VCaP (cell line): ENCODE measurements around the gene TXNRD2.

Experiments used
- H3K27ac ChIP-seq: fragments of 450-650 bp; 2 replicates; pipeline ENCODE4 v1.5.1; 2017
- TF ChIP-seq, protein P1 (sequence below): fragments of 450-650 bp; conservative IDR thresholded peaks from 2 replicates; pipeline ENCODE4 v1.5.1; 2017; ENCODE audit warnings: mild to moderate bottlenecking, moderate library complexity

Gene TXNRD2

GRCh38 chr22:19892257-19892879 lies 49.2 kb downstream of the TXNRD2 start:
- peak overlapping the region; percentile 42 for H3K27ac ChIP-seq
- TF ChIP-seq, protein P1, sequence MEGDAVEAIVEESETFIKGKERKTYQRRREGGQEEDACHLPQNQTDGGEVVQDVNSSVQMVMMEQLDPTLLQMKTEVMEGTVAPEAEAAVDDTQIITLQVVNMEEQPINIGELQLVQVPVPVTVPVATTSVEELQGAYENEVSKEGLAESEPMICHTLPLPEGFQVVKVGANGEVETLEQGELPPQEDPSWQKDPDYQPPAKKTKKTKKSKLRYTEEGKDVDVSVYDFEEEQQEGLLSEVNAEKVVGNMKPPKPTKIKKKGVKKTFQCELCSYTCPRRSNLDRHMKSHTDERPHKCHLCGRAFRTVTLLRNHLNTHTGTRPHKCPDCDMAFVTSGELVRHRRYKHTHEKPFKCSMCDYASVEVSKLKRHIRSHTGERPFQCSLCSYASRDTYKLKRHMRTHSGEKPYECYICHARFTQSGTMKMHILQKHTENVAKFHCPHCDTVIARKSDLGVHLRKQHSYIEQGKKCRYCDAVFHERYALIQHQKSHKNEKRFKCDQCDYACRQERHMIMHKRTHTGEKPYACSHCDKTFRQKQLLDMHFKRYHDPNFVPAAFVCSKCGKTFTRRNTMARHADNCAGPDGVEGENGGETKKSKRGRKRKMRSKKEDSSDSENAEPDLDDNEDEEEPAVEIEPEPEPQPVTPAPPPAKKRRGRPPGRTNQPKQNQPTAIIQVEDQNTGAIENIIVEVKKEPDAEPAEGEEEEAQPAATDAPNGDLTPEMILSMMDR, result no peak

DNA sequence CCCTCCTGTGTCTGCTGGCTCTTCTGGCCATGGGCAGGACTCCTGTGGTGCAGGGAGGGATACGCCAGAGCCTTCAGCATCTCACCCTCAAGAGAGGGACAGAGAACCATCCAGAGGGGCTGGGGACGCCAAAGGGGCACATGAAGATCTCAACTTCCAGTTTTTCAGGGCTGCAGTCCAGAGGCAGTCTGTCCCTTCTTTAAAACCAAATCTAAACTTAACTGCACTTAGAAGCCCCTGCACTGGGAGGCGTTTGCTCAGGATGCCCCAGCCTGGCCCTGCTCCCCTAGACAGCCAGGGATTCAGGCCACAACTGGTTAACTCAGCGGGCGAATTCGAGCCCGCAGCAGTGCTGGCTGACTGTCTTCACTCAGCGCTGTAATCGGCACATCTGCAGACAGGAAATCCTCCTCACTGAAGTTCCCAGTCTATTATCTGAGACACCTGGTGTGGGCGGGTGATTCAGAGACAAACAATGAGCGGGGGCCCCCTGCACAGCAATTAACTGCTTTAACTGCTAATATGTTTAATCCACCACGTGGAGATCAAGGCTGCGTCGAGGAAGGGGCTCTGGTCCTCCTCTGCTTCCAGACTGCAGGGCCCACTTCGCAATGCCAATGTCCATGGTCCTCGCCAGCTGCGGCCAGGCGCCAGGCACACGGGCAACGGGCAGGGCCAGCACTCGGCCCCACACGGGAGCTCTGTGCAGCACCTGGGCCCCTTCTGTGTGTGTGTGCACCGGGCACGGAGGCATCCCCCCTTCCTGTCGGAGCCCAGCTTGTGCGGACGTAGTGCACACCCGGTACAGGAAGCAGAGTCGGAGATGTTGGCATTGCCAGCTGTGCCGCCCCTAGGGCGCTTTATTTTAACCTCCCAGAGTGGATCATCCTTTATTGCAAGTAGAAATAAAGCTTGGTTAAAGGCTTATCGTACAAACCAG lies 50.0 kb downstream of the TXNRD2 start:
- TF ChIP-seq, protein P1, result no peak
- H3K27ac ChIP-seq, result peak overlapping the region; percentile 42

GRCh38 chr22:19890502-19891316 lies 50.9 kb downstream of the TXNRD2 start:
- H3K27ac ChIP-seq, result peak overlapping the region; percentile 42; the same call in 1 of the 2 replicates

DNA sequence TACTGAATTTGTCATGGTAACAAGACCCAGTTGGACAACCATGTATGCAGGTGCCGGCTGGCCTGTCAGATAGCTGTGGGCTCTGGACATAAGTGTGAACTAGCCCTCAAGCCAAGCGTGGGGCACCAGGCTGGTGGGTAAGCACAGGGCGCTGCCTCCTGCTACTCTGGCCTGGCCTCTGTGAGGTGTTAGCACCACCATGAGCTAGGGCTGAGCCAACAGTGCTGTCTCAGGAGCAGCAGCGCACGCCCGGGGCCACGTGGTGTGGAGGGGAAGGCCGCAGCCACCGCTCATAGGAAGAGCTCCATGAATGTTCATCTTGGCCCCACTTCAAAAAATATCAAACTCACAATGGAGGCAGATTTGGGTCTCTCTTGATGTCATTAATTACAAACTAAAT lies 51.7 kb downstream of the TXNRD2 start:
- TF ChIP-seq, protein P1, result no peak
- no peak overlapping the region for H3K27ac ChIP-seq

More at GRCh38 chr22:19890502-19891316, 50.9 kb downstream of the TXNRD2 start:
- TF ChIP-seq, protein P1, result no peak

- TF ChIP-seq, protein P1, result no peak
- no peak overlapping the region for H3K27ac ChIP-seq
These were observed 53.4 kb downstream of the TXNRD2 start for GRCh38 chr22:19888131-19888746.

DNA sequence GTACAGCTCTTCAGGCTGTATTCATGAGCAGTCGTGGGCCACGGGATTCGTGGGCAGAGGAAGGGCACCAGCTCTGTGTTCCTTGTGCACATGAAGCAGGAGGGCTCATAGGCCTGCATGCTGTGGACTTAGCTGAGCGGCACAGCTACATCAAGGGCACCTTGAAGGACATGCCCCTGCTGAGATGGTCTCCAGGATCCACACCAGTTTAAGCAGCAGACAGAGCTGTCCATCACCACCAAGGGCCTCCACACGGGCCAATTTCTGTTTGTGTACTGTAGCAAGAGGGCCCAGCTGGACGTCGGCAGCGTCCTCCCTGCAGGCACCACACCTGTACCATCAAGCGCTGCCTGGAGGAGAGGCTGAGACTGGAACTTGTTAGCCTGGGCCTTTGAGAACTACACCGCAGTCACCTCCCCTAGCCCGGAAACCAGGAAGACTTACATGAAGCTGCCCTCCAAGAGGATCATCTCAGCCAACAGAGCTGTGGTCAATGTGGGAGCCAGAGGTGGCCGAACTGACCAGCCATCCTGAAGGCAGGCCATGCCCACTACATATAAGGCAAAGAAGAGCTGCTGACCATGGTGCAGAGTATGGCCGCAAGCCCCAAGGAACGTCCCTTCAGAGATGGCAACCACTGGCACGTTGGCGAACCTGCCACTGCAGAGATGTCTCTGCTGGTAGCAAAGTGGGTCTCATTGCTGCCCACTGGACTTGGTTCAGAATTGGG lies 54.2 kb downstream of the TXNRD2 start:
- no peak overlapping the region for H3K27ac ChIP-seq

More for the DNA sequence above, 54.2 kb downstream of the TXNRD2 start:
- TF ChIP-seq, protein P1, result no peak
